ENCODE data around the gene SERINC3.
"Not testable (repeated sequence)": the region's sequence is repeated elsewhere in the genome, so short reads cannot be mapped to it uniquely, and the experiment has no call there.

Gene SERINC3

DNA sequence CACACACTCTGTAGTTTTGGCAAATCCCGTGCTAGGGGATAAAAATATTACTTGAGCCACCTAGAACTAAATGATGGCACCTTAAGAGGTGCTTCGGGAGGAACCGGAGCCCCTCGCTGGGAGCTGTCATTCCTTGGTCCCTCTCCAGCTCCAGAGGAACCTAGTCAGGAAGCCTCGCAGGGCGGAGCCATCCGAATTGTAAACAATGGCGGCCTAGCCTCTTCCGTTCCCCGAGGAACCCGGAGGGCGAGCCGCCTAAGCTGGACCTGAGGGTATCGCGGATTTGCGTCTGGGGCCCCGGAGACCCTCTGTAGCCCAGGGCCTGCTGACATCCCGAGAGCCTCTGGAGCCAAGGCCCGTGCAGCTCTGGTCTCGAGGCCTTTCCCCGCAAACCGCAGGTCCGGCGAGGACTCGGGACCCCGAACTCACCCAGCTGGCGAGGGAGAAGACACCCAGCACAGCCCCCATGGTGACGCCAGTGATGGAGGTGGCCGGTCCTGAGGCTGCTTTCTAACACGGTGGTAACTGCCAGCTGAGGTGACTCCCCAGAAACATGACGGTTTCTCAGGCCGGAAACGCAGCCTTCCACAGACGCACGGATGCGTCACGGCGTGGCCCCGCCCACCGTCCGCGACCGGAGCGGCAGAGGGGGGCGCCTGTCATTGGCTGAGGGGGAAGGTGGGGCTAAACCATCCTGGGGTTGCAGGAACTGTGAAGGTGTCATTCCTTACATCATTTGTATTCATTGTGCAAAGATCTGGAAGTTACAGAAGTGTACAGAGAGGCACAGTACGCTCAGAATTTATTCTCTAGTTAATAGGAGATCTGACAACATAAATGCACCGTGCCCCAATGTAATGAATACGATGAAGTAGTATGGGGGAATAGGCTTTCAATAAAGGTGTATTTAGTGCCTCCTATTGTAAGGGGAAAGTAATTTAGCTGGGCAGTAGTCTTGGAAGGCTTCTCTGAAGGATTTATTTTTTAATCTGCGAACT is at the start of gene SERINC3:
Gene SERINC3, minus strand, starts transcription at position 587 of the 998 bp plus-strand sequence. Its CDS starts 119 bp downstream, at position 468.
- DNase-seq = peak; percentile 98

DNA sequence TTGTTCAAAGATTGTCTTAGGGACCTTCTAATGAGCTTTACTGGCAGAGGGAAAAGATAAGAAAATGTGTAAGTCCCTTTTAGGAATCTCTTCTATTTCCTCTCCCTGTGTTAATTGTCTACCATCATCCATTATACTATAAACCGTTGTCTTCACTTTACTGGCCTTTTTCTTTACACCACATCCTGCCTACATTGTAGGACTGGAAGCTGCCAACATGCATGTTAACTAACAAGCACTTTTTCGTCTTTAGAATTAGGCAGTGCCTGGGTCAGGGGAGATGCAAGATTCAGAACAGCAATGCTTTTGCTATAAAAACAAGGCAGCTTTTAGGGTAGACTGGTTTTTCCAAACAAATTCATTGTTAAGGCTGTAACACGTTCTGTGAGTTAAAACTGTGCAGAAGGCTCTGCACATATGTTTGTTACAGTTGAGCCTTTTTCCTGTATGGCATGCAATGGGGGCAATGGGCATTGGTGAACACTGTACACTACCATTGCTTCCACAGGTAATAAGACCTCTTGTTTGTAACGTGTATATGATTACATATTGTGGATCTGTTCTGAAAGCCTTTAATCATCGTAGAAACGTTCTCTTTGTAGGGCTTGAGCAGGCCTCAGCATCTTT is 49.6 kb upstream of the SERINC3 start:
- DNase-seq = no peak

DNA sequence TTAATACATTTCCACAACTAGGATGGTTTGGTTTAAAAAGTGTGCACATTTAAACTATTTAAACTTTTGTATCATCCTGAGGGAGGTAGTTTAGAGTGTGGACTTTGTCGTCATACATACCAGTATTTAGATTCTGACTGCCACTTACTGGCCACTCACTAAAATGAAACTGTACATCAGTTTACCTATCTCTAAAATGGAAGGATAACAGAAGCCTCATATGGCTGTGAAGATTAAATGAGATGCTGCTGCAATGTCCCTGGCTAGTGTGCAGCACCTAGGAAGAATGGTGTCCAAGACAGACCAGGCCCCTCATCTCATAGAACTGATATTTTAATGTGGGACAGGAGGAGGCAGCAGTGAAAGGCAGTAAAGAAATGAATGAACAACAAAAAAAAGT is 48.5 kb upstream of the SERINC3 start:
- no peak for DNase-seq

DNA sequence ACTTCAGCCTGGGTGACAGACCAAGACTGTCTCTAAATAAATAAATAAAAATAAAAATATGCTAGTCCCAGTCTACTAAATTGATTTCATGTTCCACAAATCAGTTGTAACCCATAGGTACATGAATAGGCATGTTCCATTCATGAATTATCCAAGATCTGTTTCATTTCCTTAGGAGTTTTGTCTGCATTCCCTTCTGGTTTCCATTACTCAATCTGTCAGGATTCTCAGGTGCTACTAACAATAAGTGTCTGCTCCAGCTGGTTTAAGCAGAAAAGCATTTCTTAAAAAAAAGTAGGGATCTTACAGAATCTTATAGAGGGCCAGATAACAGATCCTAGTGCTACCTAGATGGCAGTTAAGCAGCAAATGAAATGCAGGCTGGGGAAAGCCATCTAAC is 44.9 kb upstream of the SERINC3 start:
- no peak for DNase-seq

DNA sequence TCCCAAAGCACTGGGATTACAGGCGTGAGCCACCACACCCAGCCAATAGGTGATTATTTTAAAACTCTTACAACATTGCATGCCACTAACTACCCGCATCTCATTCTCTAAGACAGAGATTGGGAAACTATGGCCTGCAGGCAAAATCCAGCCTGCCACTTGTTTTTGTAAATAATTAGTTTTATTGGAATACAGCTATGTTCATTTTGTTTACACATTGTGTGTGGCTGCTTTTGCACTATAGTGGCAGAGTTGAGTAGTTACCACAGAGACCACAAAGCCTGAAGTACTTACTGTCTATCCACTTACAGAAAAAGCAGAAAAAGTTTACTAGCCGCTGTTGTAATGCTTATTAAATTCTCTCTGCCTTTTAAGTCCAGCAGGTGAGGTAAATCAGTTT is 44.1 kb upstream of the SERINC3 start:
- DNase-seq = no peak

DNA sequence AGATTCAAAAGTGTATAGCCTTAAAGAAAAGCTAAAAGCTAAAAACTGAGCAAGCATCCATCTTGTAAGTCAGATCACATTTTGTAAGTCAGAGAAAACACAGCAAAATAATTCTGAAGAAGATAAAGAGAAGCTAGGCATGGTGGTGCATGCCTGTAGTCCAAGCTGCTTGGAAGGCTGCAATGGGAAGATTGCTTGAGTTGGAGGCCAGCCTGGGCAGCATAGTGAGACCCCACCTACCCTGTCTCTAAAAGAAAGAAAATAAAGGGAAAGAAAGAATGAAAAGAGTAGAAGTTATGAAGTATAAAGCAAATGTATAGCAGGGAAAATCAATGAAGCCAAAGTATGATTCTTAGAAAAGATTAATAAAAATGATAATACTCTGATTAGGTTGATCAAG is 40.0 kb upstream of the SERINC3 start:
- DNase-seq = no peak

DNA sequence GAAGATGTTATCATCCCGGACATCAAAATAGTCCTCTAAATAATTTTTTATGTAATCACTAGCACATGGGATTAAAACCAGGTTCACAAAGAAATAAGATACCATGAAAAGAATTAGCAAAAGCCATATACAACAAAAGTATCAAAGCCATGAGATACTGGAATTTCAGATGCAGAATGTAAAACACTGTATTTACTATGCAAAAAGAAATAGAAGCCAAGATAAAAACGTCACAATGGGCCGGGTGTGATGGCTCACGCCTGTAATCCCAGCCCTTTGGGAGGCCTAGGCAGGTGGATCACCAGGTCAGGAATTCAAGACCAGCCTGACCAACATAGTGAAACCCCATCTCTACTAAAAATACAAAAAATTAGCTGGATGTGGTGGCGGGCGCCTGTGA is 38.9 kb upstream of the SERINC3 start:
- not testable (repeated sequence) for DNase-seq

DNA sequence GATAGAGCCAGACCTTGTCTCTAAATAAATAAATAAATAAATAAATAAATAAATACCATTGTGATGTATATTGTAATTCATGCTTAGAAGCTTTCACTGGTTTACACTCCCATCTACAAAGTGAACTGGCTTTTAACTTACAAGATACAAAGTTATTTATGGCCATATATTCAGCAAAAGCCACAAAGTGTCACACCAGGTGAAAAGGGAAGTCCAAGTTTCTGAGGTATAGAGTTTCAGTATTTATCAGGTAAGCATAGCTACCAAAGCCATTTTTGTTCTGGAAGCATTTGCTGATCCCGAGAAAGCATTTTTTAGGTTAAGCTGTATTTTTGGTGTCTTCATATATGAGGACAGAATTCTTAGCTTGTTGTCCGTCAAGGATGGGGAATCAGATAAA is 38.4 kb upstream of the SERINC3 start:
- no peak for DNase-seq

DNA sequence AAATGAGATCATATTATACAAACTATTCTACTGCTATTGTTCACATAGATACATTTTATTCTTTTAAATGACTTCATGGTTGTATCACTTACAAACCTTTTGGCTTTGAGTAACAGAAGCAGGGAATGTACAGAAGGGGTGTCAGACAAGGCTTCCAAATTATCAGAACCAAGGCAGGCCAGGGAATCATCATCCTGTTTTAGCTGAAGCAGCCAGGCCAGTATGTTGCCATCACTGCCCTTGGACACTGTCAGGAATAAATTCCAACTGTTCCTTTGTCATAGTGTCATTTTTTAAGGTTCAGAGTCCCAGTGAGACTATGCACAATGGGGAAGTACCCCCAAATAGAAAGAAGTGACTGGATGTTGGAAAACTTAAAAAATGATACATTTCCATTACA is 37.4 kb upstream of the SERINC3 start:
- DNase-seq = no peak

DNA sequence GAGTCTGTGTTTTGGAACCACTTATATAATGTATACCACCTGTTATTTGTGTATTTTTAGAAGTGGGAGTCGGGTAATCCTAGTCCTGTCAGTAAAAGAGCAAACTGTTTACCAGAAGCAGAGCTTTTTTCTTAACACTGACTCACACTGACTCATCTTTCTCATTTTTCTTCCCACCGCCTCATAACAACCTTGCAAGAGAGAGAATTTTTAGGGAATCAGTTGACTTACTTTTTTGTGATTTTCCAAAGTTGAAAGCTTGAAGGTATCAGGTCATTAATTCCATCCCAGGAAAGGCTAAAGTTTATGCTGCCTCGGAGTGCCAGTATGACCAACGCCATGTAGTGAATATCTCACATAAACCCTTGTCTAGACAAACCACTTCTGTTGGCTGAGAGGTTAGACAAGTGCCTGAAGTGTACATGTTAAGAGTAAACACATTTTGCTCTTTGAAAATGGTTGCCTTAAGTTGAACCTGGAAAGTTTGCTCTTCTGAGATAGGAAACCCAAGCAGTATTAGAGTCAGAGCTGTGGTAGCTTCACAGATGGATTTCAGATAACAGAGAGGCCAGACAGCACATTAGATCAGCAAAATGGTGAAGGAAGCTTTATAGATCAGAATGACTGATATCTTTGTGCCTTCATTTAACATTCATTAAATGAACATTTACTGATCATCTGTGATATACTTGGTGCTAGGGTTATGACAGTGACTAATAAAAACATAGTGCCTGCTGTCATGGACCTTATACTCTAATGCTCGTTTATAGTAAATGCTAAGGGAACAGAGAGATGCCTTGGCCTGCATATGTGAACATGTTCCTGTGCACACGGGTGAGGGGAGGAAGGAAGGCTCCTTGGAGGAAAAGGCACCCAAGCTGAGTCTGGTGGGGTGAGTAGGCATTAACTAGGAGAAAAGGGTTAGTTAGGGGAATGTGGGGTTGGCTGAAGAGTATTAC is 31.4 kb upstream of the SERINC3 start:
- no peak for DNase-seq

DNA sequence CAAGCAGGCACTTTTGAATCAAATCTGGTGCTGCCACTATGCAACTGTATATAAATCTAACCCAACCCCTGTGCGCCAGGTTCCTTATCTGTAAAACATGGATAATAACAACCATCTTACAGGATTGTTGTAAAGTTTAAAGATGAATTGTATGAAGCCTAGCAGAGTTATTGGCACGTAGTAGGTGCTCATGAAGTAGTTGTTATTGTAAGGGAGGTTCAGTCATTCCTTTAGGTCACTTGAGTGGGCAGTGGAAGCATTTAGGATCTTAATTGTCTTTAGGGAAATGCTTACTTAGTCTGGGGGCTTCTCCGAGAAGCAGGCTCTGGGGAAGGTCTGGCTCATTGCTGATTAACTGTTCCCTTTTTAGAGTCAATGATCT is 30.7 kb upstream of the SERINC3 start:
- no peak for DNase-seq

DNA sequence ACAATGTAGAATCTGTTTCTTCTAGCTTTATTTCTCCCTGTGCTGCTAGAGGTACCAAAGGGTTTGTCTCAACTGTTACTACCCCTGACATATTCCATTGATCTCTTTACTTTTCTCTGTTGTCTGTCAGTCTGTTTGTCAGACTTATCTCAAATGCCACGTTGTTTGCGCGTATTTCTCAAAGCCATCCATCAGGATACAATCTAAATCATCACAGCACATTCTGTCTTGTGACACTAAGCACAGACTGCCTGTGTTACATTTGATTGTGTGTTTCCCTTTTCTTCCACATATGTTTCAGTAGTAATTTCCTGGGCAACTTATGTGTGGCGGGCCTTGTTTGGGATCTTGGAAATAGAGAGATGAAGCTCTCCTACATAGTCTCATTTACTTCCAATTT is 30.2 kb upstream of the SERINC3 start:
- DNase-seq = no peak

DNA sequence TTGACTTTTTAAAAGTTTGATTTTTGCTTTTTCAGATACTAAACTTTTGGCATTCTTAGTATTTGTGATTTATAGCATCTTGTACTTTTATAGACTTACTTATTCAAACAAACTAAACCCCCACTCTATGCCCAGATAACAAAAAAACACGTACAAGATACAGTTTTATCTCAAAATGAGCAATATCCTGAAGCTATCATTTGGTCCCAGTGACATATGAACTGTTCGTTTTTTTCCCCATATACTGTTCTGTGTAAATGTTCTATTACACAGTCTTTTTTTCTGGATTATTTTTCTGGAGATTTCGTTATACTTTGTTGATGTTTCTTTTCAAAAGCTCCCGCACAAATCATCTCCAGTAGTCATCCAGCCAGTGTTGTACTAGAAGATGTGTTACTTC is 27.3 kb upstream of the SERINC3 start:
- no peak for DNase-seq

DNA sequence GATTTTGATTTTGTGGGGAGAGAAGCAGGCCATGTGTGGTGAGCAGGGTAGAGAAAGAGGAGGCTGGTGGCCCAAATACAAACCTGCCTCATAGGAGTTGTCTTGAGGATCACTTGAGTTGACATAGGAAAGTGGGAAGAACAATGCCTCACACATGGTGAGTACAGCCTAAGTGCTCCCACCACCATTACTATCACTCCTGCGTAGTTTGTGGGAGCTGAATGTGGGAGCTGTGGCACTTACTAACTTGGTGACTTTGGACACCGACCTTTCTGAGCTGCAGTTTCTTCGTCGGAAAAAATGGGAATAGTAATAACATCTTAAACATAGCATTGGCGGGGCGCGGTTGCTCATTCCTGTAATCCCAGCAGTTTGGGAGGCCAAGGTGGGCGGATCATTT is 25.5 kb upstream of the SERINC3 start:
- DNase-seq = no peak

DNA sequence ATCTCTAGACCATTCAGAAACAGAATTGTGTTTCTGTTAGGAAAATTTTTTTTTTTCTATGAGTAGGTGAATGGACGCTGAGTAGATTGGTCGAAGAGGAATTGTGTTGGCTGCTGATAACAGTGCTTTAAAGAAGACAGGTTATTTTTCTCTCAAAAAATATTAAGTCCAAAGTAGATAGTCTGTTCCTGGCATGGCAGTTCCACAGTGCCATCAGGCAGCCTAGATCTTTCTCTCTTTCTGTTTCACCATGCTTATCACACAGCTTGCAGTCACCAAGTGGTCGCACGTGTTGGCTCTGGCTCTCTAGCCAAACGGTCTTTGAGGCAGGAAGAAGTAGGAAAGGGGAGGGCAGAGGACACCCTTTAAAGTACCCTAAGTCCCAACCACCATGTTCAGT is 22.4 kb upstream of the SERINC3 start:
- no peak for DNase-seq

DNA sequence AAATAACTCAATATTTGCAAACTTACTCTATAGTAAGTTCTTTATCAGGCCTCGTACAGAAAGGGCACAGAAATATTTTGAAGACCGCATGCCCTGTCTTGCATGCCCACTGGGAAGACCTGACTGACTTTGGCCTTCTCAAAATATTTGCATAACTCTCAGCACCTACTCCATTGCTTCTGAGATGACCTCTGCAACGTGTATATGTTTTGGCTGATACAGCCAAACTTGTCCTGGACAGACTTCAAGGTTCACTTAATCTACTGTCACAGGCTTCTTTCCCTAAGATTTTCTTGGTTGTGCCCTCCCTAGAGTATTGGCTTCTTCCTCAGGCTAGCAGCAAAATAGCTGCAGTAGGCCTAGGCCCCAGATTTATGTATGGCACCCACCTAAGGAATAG is 21.5 kb upstream of the SERINC3 start:
- DNase-seq = no peak

DNA sequence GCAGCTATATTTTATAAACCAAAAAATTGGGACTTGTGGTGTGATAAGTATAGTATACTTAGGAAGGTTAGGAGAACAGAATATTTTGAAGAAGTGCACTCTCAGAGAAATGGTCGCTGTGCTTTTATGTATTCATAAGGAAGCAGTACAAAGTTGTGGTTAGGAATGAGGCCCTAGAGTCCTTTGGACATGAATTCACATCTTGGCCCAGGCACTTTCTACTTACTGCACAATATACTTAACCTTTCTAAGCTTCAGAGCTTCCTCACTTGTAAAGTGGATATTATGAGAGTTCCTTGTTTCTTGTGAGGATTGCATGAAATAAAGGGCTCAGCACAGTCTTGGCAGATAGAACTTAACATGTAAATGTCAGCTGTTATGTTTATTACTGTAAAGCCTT is 21.0 kb upstream of the SERINC3 start:
- DNase-seq = no peak

DNA sequence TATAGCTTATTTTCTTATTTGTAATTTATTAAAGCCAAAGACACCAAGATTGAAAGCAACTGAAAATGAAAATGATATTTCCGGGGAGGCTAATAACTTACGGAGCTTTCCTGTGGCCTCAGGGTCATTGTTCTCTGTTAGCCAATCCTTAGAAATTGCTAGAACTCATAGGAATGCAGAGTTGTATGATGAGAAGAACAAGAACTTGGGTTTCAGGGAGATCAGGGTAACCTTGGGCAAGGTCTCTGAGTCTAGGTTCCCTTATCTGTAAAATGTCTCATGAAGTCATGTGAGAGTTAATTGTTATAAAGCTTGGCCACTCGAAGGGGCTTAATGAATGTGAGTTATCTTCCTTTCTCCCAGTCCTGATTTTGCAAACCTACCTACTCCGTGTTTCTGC is 20.1 kb upstream of the SERINC3 start:
- no peak for DNase-seq

DNA sequence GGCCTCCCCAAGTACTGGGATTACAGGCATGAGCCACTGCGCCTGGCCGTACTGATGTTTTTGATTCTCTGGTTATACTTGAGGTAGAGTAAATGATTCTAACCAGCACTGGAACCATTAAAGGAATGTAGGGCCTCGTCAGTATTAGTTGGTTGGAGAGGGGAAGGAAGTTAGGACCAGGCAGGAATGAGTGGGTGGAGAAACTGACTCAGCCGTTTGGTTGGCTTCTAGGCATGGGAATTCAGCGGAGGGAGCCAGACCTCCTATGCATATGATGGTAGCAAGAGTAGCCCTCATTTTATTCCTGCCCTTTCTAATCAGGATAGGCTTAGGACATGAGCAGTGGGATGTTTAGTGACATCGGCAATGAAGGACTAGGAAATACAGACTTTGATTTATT is 19.0 kb upstream of the SERINC3 start:
- no peak for DNase-seq

DNA sequence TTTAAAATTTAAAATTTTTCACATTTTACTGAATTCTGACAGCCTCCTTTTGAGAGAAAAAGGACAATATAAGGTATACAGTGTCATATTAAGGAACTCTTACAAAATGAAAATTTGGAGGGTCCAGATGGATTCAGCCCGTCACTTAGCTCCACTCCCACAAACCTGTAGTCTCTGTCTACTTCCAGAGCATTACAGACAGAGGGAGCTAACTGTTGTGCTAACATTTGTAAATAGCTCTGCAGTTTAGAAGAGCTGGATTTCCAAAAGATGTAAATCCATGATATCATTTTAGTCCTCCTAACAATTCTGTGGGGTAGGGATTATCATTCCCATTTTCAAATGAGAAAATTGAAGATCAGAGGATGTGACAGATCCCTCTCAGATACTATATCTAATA is 16.1 kb upstream of the SERINC3 start:
- no peak for DNase-seq

DNA sequence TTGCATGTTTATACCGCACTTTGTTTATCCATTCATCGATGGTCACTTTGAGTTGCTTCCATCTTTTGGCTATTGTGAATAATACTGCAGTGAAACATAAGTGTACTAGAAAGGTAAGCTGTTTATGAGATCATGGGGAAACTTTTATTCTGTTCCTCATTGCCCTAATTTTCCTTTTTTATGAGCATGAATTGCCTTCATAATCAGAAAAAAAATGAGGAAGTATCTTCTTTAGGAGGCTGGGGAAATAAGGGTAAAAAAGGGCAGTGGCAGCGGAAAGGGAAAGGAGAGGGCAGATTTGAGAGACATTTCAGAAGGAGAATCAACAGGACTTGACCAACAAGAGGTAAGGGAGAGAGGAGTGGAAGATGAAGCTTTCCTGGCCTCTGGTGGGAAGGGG is 14.3 kb upstream of the SERINC3 start:
- DNase-seq = no peak

DNA sequence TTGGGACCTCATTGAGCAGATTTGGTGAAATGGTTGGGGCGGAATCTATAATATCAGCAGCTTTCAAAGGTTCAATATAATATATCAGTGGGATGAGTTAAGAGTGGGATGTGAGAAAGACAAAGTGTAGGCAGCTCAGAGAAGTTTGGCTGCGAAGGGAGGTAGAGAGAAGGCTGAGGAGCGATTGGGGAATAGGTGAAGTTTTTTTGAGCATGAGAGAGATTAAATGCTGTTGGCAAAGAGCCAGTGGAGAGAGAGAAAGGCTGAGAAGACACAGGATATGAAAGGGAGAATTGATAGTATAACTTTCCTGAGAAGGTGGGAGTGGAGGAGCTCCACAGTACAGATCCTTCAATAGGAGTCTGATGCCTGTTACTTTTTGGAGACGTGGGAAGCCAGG is 12.1 kb upstream of the SERINC3 start:
- no peak for DNase-seq

DNA sequence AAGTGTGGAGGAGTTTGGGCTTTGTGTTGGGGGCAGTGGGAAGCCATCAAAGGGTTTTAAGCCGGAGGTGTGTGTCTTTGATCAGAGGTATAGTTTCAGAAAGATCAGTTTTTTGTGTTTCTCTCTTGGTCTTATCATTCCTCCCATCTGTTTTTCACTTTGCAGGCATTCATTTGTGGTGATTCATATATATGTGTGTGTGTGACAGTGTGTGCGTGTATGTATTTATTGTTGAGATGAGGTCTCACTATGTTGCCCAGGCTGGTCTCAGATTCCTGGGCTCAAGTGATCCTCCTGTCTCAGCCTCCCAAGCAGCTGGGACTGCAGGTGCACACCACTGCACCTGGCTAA is 11.1 kb upstream of the SERINC3 start:
- DNase-seq = no peak

All from activated CD8-positive, alpha-beta memory T cell treated with anti-CD3 and anti-CD28 coated beads, Interleukin-2, amount 50 U/mL, for 48 hours (primary cell).